NCI-H187 (cell line): ENCODE data around the gene NELFB.
"Not testable (repeated sequence)": the region's sequence is repeated elsewhere in the genome, so short reads cannot be mapped to it uniquely, and the experiment has no call there.

ENCODE experiments used
- DNase-seq, 2 experiments: peaks; one replicate each; lab custom pipeline; 2025; lab: John Stamatoyannopoulos, UW

The NELFB gene

DNA sequence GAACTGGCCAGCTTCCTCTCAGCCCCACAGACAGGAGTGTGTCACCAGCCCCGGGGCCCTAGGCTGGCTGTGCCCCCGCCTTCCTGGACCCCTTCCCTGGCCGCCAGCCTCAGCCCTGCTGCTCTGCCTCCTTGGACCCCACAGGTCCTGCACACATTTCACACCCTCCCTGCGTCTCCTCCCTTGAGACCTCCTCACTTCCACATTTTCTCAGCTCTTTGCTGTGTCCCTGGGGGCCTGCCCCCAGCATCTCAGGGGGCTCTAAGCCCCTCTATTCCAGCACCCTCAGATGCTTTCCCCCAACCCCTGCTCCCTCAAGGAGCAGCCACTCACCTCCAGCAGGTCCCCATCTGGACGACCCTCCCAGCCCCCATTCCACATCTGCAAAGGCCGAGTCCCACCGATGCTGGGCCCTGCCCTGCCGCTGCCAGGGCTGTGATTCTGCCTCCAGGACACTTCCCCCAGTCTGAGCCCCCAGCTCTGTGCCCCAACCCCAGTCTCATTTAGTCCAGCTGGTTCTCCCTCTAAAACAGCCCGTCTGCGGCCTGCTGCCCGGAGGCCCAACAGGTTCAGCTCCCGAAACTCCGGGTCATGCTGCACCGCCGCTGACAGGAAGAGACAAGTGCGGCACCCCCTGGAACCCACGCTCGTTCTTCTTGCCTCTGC, 20.2 kb upstream of the NELFB start:
- no peak for DNase-seq

GRCh38 chr9:137235424-137236237, 19.5 kb upstream of the NELFB start:
- DNase-seq, result no peak

GRCh38 chr9:137236238-137236935, 18.7 kb upstream of the NELFB start:
- DNase-seq, result peak; percentile 41 to 61

DNA sequence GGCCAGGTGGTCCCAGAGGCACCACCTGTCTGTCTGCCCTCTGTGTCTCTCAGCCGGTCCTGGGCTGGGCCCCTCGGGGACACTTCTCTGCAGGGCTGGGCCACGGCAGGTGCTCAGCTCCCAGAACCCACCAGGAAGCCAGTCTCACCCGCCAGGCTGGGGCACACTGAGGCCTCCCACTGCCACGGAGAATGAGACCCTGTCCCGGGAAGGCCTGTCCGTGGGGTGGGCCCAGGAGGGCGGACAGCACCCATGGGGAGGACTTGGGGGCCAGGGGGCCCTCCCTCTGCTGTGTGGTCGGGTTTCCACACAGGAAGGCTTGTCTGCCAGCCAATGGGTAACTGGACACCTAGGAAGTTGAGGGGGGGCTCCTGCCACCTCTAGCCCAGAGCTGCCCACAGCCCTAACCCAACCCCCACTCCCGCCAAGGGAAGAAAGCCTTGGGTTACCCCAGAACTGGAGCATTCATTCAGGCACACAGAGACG, 18.1 kb upstream of the NELFB start:
- DNase-seq, result no peak

DNA sequence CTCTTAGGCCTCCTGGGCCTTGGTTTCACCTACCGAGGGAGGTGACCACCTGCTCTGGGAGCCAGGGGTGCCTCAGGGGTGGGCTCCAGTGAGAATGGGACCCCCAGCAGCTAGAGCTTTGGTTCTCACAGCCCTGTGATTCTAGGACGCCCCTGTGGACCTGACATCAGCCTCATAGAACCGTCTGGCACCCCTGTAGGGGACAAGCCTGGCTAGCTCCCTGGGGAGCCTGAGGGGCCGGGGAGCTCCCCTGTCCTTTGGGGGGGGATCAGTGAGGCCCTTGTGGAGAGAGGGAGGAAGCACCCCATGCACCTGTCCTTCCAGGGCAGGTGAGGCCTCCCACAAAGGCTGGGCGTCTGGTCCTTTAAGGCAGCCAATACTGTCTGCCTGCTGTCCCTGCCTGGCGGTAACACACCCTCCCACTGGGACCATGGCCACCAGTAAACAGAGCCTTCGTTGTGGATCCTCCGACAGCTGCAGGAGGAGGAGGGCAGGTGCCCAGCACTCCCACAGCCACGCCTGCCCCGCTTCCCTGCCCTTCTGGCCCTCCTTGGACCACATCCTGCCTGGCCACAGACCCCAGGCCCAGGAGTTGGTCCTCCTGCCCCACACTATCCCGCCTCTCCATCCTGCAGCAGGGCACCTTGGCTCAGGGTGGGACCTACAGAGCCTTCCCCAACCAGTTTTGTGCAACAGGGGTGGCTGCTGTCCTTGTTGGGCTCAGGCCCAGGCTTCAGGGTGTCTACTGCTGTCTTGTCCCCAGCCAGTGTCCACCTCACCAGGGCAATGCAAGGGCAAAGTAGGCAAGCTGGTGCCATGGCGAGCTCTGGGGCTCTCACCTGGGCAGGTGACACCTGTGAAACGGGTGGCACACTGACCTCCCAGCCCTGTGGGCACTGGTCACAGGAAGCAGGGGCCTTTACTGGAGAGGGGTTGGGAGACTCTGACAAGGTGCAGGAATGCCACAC, 17.1 kb upstream of the NELFB start:
- no peak for DNase-seq

GRCh38 chr9:137239541-137240200, 15.5 kb upstream of the NELFB start:
- not testable (repeated sequence) for DNase-seq

- no peak for DNase-seq
These were observed 14.7 kb upstream of the NELFB start for GRCh38 chr9:137240318-137240840.

DNA sequence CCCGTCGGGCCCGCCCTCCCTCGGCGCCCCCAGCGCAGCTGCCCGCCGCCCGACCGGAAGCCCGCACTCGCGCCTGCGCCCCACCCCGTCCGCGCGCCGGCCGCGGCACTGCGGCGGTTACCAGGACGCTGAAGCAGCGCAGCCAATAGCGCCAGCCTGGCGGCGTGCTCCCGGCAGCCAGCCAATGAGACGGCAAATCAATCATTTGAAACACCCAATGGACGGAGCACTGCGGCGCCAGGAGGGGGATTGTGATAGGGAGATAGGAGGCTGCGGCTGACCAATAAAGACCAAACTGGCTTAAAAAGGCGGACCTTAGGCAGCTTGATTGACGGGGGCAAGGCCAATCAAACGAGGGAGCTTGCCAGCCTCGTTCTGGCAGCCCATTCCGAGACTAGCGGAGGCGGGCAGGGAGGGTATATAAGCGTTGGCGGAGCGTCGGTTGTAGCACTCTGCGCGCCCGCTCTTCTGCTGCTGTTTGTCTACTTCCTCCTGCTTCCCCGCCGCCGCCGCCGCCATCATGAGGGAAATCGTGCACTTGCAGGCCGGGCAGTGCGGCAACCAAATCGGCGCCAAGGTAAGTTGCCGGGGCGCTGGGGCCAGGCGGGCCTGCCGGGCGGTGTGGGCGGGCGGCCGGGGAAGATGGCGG, 14.2 kb upstream of the NELFB start, which contains the start of gene TUBB4B:
Gene TUBB4B, plus strand, starts transcription at position 447 of the 649 bp plus-strand sequence. Its CDS starts 74 bp downstream, at position 521.
- DNase-seq, result peak; percentile 95 to 97

DNA sequence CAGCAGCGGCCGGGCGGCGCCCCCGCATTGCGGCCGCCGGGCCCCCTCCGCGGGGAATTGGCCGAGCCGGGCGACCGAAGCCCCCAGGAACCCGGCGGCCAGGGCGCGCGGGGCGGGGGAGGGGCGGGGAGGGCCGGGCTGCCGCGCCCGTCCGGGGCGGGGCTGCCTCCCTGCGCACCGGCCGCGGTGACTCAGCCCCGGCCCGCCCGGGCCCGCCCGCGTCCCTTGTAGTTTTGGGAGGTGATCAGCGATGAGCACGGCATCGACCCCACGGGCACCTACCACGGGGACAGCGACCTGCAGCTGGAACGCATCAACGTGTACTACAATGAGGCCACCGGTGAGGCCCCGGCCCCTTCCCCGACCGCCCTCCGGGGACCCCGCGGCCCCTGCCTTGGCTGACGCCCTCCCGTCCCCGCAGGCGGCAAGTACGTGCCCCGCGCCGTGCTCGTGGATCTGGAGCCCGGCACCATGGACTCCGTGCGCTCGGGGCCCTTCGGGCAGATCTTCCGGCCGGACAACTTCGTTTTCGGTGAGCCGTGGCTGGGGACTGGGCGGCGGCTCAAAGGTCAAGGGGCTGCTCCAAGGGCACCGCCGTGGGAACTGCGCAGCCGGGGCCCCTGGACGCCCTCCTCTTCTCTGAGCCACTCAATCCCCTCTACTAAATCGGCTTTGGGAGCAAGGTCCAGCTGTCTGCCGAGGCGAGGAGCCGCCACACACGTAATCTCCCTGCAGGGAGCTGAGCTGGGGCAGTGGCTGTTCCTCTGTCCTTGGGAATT, 13.4 kb upstream of the NELFB start:
- DNase-seq, result no peak

- no peak for DNase-seq
These were observed 12.6 kb upstream of the NELFB start for GRCh38 chr9:137242269-137243203.

GRCh38 chr9:137243266-137243625, 11.9 kb upstream of the NELFB start:
- not testable (repeated sequence) for DNase-seq

- DNase-seq, result no peak
These were observed 11.3 kb upstream of the NELFB start for GRCh38 chr9:137243626-137244485.

- no peak for DNase-seq
These were observed 10.4 kb upstream of the NELFB start for GRCh38 chr9:137244486-137245449.

DNA sequence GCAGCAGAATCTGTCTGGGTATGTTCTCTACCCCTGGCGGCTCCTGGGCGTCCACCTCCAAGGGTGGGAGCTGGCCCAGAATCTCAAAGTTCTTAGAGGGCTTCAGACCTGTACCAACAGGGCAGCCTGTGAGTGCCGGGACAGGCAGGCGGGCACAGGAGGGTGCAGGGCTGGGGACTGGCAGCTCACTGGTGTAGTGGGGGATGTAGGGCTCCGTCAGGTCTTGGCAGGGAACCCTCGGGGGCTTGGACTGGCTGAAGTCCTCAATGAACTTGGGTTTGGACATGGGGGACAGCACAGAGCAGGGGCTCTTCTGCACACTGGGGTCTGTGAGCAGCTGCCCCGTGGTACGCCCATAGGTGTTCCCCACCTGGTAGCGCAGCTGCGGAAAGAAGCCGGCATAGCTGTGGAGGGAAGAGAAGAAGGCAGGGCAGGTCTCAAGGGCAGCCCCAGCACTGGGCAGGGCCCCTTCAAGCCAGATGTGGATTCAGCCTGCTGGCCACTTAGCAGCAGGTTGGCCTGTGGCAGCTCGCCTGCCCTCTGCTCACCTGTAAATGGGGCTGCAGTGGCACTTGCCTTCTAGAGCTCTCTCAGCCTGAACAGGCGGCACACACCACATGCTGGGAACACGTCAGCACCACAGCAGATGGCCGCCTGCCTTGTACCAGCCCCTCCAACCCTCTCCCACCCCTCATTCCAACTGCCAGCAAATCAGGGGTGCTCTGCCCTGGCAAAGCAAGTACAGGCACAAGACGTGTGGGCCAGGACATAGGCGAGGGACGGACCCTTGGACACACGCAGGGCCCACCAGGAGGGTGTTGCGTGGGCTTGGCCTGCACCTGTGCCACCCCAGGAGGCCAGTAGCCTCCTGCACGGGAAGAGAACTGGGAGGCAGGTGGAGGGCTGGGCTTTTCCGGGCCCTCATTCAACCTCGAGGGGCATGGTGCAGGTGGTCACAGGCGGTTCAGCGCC, 9.4 kb upstream of the NELFB start:
- no peak for DNase-seq
